SK-N-SH (cell line): ENCODE data around the gene MUC22.

Experiments used
- CTCF ChIP-seq: fragments of 200-600 bp; sonication (generic); IDR thresholded peaks from 2 replicates; pipeline ENCODE4 v1.6.1; 2017; ENCODE audit warnings: antibody characterized with exemption, mild to moderate bottlenecking, moderate library complexity
- REST ChIP-seq: IDR thresholded peaks from 2 replicates; pipeline ENCODE4 v1.6.1; 2012; ENCODE audit warnings: mild to moderate bottlenecking, low read depth, low read length, moderate library complexity
- RFX5 ChIP-seq: IDR thresholded peaks from 2 replicates; pipeline ENCODE4 v1.6.1; 2012; ENCODE audit warnings: mild to moderate bottlenecking, improper control_type of control experiment, low read length

- TF ChIP-seq CTCF (no peak), REST (no peak), RFX5 (no peak)
Measured at GRCh38 chr6:30987304-30987703, 23.0 kb upstream of the MUC22 start.
